K562 (cell line): ENCODE results near the gene ZNF77. TPM values are rescaled to one million over a fixed set of nuclear protein-coding genes. Genes with fewer than 3 reads are reported as not detected.

Source experiments
- CGGBP1 ChIP-seq: fragments of 250-450 bp; sonication (Bioruptor Pico); IDR thresholded peaks from 2 replicates; pipeline ENCODE4 v1.9.0; 2021; ENCODE audit warnings: mild to moderate bottlenecking
- E2F8 ChIP-seq: fragments of 450-650 bp; IDR thresholded peaks from 2 replicates; pipeline ENCODE4 v1.7.1; 2018; ENCODE audit warnings: mild to moderate bottlenecking, low read depth; ENCODE audit not compliant: partially characterized antibody
- HIVEP1 ChIP-seq: fragments of 250-450 bp; sonication (Bioruptor Pico); IDR thresholded peaks from 2 replicates; pipeline ENCODE4 v1.4.0; 2020; ENCODE audit warnings: mild to moderate bottlenecking
- JUN ChIP-seq, 2 experiments: sonication (generic) in 1 of 2; formaldehyde crosslinking in 1 of 2; IDR thresholded peaks; 2 replicates each; pipeline versions ENCODE4 v1.6.1 to v1.8.0; 2012 to 2022; ENCODE audit warnings: borderline replicate concordance in 2 of 2, mild to moderate bottlenecking in 2 of 2, improper control_type of control experiment in 1 of 2, low read depth in 1 of 2, low read length in 1 of 2, missing genetic modification reagents in 1 of 2
- PML ChIP-seq: IDR thresholded peaks from 2 replicates; pipeline ENCODE4 v1.6.1; 2012; ENCODE audit warnings: low read length, inconsistent platforms
- PYGO2 ChIP-seq: fragments of 450-650 bp; IDR thresholded peaks from 2 replicates; pipeline ENCODE4 v1.6.1; 2016; ENCODE audit warnings: mild to moderate bottlenecking, missing genetic modification characterization, moderate library complexity, missing compliant biosample characterization
- RBFOX2 ChIP-seq: fragments of 200-400 bp; formaldehyde crosslinking; IDR thresholded peaks from 2 replicates; pipeline ENCODE4 v1.6.1; 2017; ENCODE audit warnings: low read depth, mild to moderate bottlenecking, low read length, moderate library complexity
- TCF15 ChIP-seq: fragments of 250-450 bp; sonication (Bioruptor Pico); IDR thresholded peaks from 2 replicates; pipeline ENCODE4 v1.8.0; 2022; ENCODE audit warnings: moderate library complexity, mild to moderate bottlenecking, inconsistent platforms
- TCF3 ChIP-seq: sonication (generic); formaldehyde crosslinking; IDR thresholded peaks from 2 replicates; pipeline ENCODE4 v1.4.0; 2020; ENCODE audit warnings: mild to moderate bottlenecking, missing genetic modification reagents
- TFAM ChIP-seq: fragments of 250-450 bp; sonication (Bioruptor Pico); conservative IDR thresholded peaks from 2 replicates; pipeline ENCODE4 v1.5.0; 2021; ENCODE audit warnings: mild to moderate bottlenecking, moderate library complexity
- THRB ChIP-seq: fragments of 450-650 bp; formaldehyde crosslinking; conservative IDR thresholded peaks from 2 replicates; pipeline ENCODE4 v1.4.0; 2022; ENCODE audit warnings: mild to moderate bottlenecking, missing genetic modification characterization
- UBTF ChIP-seq, 2 experiments: IDR thresholded peaks; 2 replicates each; pipeline ENCODE4 v1.6.1; 2012; ENCODE audit warnings: improper control_type of control experiment in 2 of 2, low read depth in 2 of 2, low read length in 2 of 2, borderline replicate concordance in 1 of 2
- ZHX1 ChIP-seq: fragments of 150-350 bp; conservative IDR thresholded peaks from 2 replicates; pipeline ENCODE4 v1.6.1; 2014; ENCODE audit warnings: low read length
- ZNF778 ChIP-seq: fragments of 450-650 bp; formaldehyde crosslinking; IDR thresholded peaks from 2 replicates; pipeline ENCODE4 v1.4.0; 2020; ENCODE audit warnings: mild to moderate bottlenecking, moderate library complexity
- ZZZ3 ChIP-seq: fragments of 450-650 bp; IDR thresholded peaks from 2 replicates; pipeline ENCODE4 v1.6.1; 2016; ENCODE audit warnings: antibody characterized with exemption, mild to moderate bottlenecking, moderate library complexity
- polyA plus RNA-seq, 8 experiments: library from polyadenylated mRNA; depleted of rRNA in 4 of 8; stranded (reverse) in 5 of 8; unstranded in 3 of 8; fragments of >200 nt; fragmentation: Nextera tagmentation in 2 of 8; fragmentation: Illumina TruSeq in 1 of 8; extraction: Ambion mirVana in 2 of 8; extraction: Trizol in 1 of 8; gene quantifications; 2 replicates each; pipeline versions ENCODE4 v1.2.1 to v1.2.3, GENCODE V29; 2011 to 2014; ENCODE audit warnings: inconsistent platforms in 1 of 8, missing spikeins in 1 of 8
- total RNA-seq, 7 experiments: library from RNA; depleted of rRNA in 6 of 7; stranded (reverse); fragments of >200 nt in 6 of 7; fragmentation: Illumina TruSeq in 2 of 7; extraction: Trizol in 2 of 7; gene quantifications; 2 replicates each; pipeline versions ENCODE4 v1.2.1 to v1.2.3, GENCODE V29; 2011 to 2021; ENCODE audit warnings: low replicate concordance in 1 of 7

The ZNF77 gene
- total and polyA plus RNA-seq, 9 of the 15 experiments (the other 6 are each of a cell fraction or from before 2014, with no cell fraction given) = 4.3 to 14.5 (median 7.7) TPM

GRCh38 chr19:2944775-2945574 is at the start of gene ZNF77 (continued):
- TF ChIP-seq UBTF (IDR thresholded peaks at IDR 0.05; ENCODE audit: borderline replicate concordance in 1 of 2, low read depth in 2 of 2, low read length in 2 of 2) (0 out of 4 replicates have a peak, but pooled peaks of 1 of the 2 experiments have one; percentile 37), HIVEP1 (CRISPR knock-in tag) (peak; percentile 46; the same call in 1 of the 2 replicates), PML (peak; percentile 27; the same call in 1 of the 2 replicates), ZZZ3 (no peak), JUN (IDR thresholded peaks at IDR 0.05; ENCODE audit: borderline replicate concordance, low read depth, low read length) (no peak; the same call in 1 of the 2 replicates), JUN (CRISPR knock-in tag; IDR thresholded peaks at IDR 0.05; ENCODE audit: borderline replicate concordance) (peak; percentile 86; the same call in 1 of the 2 replicates), TCF15 (CRISPR knock-in tag) (no peak), E2F8 (peak; percentile 73), TFAM (no peak), THRB (0 out of 2 replicates have a peak, but pooled peaks have one; percentile 8), TCF3 (CRISPR knock-in tag) (no peak), PYGO2 (tag) (peak; percentile 72), CGGBP1 (CRISPR knock-in tag) (no peak), ZNF778 (CRISPR knock-in tag) (no peak), RBFOX2 (peak; percentile 92), ZHX1 (no peak)
